Cerebellar nuclear complex (tissue), 1 donor: ENCODE data around the gene FAM83C.

Source experiments
- DNase-seq, 2 experiments: peaks; one replicate each; lab custom pipeline; 2025; lab: John Stamatoyannopoulos, UW

Gene FAM83C

DNA sequence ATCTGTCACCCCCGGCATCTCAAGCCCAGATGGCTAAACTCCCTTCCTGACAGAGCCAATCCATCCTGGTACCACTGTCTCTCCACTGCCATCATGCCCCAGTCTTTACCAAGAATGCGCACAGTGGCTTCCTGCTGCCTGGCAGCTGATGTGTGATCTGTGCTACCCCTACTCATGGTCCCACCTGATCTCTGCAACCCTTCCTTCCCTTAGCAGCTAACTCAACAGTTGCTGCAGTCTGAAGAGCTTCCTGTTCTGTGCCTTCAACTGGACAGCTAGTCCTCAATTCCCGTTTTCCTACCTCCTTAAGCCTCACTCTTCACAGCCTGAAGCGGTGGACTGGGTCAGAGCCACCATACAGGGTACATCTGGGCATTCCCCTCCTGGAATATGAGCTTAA lies 7.6 kb upstream of the FAM83C start:
- DNase-seq, result no peak

DNA sequence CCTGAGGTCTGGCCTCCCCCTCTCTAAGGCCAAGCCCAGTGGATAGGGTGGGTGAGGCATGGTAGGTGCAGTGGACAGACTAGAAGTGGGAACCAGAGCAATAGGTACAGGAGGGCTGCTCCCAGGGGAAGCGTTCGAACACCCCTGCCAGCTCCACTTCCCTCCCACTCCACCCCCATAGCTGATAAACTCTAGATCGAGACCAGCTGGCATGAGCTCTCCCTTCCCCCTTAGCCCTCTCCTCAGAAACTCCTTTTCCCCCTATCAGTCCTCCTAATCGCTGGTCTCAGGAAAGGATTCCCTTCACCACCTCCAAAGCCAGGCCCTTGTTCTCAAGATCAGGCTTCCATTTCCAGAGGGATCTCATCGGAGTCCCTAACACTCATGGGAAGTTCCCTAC lies 6.0 kb upstream of the FAM83C start:
- DNase-seq, result no peak

DNA sequence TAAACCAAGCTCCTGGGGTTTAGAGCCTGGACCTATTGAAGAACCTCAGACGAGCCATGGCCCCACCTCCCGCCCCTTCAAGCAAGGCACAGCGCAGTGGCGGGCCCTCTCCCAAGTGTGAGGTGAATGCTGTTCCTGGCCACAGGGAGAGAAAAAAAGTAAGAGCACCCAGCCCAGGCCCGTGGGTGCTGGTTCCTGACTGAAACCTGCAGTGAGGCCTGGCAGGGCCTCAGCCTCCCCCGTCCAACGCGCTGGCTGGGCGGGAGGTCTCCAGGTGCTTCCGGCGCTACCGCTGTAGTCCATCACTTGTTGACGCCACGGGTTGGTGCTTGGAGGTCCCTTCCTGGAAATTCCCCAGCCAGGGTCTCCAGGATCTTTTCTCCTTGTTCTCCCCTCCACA lies 5.5 kb upstream of the FAM83C start:
- no peak for DNase-seq

DNA sequence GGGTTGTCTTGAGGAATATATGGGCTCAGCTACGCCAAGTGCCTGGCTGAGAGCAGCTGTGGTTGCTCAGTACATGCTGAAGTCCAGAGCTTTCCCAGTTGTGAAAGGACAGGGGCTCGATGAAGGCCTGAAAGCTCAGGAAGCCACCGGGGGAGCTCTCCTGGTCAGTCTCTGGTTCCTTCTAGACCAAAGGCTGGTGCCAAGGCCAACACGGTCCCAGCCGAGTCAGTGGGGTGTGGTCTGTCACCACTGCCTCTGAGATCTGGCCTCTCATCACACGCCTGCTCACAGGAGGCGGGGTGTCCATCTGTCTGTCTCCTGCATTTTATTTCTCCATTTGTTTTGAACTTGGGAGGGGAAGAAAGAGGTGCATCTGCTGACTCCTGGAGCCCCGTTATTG lies 4.9 kb upstream of the FAM83C start:
- DNase-seq, result no peak

DNA sequence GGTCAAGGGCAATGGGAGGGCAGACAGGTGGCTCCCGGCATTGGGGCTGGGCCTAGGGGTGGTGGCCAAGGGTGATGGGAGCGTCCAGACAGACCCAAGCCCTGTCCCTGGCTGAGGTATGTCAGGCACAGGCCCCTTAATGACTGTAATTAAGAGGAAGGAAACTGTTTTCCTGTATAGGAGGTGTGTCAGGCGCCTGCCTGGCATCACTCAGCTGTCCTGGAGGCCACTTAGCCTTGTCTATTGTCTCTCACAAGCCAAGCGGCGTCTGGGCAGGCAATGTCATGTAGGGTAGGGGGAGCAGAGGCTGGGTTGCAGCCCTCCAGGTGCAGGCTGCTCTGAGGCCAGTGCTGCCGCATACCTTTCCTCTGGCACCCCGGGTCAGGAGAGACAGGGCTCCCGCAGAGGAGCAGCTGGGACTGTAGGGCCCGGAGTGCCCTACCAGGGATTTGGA lies 3.9 kb upstream of the FAM83C start:
- no peak for DNase-seq

DNA sequence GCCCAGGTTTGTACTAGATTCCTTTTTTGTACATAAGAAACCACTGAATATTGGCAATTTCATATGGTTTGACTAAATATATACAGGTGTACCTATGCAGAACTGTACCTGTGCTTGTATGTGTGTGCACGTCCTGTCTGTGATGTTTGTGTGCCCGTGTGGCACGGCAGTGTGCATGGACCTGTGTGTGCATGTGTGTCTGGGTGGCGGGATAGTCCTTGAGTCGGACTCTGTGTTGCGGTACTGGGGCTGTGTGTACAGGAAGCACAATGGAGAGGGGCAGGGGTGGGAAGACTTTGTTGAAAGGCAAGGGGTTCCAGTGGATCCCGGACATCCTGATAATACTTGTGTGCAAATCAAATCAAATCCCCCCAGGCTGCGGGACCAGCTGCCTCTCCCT lies 3.4 kb upstream of the FAM83C start:
- no peak for DNase-seq

DNA sequence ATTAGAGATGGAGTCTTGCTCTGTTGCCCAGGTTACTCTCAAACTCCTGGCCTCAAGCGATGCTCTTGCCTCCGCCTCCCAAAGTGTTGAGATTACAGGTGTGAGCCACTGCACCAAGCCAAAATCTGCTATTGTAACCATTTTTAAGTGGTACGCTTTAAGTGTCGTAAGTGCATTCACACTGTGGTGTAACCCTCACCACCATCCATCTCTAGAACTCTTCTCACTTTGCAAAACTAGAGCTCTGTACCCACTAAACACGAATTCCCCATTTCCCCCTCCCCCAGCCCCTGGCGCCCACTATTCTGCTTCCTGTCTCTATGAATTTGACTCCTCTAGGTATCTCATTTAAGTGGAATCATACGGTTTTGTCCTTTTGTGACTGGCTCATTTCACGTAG lies 2.8 kb upstream of the FAM83C start:
- no peak for DNase-seq

DNA sequence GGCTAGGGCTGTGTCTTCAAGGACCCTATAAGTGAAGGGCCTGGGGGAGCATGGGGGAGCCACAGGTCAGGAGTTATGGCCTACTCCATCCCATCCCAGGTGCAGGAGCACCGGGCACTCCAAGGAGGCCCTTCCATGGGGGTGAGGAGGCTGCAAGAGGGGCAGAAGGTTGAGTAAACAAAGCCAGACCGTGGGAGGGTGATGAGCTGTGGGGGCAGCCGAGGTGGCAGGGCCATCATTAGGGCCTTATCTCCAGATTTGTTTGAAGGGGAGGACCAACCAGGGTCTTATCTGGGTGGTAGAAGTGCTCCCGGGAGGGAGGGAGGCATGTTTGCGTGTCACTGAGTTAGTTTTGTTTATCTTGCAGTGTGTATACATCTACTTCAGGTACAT lies 2.1 kb upstream of the FAM83C start:
- DNase-seq, result no peak

DNA sequence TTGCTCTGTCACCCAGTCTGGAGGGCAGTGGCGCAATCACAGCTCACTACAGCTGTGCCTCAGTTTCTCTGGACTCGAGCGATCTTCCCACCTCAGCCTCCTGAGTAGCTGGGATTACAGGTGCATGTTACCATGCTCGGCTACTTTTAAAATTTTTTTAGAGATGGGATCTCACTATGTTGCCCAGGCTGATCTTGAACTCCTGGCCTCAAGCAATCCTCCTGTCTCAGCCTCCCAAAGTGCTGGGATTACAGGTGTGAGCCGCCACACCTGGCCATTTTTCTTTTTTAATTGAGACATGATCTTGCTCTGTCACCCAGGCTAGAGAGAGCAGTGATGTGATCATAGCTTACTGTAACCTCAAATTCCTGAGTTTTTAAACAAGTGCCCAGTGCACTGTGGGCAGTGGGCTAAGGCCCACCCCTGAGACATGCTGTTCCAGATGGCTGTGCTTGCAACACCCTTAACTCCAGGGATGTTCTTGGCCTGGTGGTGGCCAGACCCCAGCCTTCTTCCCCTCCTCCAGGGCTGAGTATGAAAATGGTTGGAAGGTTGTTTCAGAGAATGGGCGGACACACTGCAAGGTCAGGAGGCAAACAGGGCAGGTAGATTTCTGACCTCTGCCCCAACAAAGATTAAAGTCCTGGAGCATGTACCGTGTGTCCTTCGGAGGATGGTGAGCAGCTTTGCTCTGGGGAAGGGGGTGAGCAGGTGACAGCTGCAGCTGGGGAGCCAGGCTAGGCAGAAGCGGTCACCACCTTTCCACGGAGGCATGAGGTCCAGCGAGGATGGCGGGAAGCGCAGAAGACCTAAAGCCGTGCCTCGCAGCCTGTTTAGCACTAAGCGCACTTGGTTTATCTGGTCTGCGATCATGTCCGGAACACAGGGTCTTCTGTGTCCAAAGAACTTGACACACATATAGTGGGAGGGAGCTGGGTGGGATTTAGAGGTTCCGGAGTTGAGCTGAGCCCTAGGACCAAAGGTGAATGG lies 1.4 kb upstream of the FAM83C start:
- DNase-seq, result no peak

DNA sequence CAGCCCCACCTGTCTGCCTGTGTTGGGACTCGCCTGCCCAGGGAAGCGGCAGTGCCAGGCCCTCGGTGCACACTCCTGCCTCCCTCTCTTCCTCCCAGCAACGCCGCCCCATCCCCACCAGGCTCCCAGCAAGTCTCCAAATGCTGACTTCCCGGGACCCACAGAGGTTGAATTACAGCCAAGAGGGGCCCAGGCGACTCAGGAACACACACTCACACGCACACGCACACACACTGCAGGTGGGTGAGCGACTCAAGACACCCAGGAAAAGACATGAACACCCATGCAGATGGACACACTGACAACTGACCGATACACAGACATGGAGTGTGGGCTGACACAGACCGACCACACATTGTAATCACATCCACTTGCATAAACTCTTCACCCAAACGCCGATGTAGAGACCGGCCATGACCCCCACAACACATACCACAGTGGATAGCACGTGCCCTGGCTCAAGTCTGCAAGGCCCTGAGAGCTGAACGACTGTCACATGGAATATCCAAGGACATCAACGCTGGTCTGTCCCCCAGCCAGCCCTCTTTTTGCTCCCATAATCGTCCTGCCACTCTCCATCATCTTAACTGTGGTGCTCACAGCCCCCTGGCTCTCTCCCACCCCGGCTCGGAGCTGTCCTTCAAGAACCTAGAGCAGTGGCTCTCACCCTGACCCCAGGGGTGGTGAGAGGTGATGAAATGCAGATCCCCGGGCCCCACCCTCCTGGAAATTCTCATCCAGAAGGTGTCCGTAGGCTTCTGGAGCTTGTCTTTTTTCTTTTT lies 470 bp upstream of the FAM83C start:
- DNase-seq, result no peak

DNA sequence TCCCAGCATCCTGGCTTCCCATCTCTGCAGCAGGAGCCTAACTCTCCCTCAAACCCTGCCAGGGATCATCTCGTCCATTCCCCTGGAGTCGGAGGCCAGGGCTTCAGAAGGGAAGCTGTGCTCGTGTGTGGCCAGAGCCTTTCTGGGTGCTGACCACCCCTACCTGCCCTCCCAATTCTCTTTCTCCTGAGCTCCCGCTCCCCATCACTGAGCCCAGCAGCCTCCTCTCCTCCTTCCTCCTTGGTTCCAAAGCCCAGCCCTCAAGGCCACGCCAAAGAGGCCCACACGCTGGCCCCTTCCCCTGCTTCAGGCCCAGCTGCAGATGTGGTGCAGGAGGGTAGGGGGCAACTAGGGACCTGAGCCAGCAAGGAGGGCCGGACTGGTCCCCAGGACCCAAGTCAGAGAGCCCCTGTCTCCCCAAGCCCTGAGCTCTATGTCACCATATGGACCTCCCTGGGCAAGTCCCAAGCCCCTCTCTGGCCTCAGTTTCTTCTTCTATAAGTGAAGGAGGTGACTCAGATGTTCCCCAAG lies 1.3 kb downstream of the FAM83C start:
- DNase-seq, result no peak

DNA sequence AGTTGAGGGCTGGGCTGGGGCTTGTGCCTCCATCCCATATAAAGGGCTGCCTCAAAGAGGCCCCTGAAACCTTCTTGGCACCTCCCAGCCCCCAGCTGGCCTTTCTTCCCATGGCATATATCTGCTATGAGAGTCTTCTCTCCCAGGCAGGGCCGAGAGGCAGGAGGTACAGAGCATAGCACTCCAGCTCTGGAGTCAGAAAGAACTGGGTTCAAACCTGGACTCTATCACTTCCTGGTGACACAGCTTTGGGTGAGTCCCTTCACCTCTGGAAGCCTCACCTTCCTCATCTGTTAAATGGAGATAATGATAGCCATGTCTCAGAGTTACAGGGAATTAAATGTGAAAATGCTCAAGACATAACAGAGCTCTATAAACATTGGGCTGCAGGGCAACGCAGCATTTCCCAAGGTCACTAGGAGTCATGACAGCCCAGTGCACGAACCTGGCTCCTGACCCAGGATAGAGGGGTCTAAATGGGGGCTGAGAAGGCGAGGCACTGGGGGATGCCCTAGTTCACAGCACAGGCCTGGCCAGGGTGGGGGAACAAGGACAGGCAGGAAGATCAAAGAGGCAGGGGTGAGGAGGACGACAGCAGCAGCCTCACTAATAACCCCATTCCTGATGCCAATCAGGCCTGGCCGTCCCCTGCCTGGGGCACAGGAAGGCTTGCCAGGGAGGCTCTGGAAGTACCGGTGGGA lies 1.9 kb downstream of the FAM83C start:
- no peak for DNase-seq

DNA sequence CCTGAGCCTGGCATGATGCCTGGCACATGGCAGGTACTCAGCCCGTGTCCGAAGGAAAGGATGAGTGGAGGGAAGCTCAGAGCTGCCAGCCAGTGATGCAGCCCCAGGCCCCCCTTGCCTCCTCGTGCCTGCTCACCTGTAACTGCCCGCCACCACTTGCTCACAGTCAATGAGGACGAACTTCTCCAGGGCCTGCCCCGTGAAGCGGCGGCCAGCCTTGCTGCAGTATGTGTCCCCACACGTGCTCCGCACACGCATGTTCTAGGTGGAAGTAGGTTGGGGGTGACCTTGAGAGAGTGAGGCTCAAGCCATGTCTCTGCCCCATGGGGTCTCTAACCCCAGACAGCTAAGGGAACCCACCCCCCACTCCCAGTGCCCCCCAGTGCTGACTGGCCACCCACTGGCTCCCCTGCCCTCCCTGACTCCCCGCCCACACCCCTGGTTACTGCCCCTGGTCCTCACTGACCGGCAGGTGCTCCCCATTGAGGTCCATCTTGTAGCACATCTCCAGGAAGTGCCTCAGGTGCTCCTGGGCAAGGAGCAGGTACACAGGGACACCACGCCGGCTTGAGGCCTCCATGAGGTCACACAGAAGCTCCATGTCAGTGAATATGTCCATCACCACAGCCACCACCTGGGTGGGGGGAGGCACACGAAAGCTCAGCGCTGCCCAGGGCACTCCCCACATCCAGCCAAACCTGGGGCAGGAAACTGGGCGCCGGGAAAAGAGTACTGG lies 3.7 kb downstream of the FAM83C start:
- DNase-seq, result no peak

DNA sequence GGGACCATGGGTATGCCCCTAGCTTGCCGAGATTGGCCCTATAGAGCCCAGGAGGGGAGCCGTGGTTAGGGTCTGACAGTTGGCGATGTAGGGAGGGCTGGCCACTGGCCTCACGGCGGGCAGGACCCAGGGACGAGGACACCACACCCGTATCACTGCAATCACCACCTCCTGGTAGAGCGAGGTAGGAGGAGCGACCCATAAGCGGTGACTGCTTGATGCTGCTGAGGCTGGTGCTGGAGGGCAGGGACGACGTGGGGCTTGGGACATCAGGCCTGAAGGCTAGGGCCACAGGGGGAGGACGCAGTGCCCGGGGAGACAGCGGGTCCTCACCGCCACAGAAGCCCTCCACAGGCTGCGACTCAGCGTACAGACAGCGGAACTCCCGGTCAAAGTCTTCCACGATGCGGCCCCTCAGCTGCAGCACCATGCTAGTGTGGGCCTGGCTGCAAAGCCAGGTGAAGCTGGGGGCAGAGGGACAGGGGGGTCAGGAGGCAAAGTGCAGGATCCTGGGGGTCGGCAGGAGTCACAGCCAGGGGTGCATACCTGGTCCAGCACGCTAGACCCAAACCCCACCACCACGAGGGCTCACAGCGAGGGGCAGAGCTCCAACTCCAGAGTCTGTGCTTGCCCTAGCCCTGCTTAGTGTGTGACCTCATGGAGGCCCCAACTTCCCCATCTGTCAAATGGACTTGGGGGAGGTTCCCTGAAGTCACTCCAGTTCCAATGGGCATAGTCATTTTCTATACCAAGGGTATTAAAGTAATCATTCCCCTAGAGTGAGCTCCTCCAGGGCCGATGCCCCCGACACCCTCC lies 4.5 kb downstream of the FAM83C start:
- DNase-seq, result no peak

DNA sequence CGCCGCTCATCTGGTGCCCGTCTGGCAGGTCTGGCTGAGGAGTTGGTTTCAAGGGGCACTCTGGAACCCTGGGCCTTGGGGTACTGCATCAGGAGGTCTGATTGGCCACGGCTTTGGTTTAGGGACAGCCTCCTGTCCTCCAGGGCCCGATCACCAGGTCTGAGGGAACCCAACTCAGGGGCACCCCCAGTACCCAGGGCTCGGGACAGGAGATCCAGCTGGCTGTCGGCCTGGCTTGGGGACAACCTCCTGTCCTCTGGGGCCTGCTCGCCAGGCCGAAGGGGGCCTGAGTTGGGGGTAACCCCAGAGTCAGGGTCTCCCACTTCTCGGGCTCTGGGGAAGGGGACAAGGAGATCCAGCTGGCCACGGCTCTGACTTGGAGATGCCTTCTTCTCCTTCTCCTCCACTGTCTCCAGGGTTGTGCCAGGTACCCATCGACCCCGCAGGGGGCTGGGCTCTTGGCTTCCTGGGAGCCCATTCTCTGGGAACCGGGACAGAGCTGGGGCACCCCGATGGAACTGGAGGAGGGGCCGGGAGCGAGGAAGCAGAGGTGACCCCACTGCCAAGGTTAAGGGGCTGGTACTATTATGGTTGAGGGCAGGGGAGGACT lies 5.2 kb downstream of the FAM83C start:
- no peak for DNase-seq

DNA sequence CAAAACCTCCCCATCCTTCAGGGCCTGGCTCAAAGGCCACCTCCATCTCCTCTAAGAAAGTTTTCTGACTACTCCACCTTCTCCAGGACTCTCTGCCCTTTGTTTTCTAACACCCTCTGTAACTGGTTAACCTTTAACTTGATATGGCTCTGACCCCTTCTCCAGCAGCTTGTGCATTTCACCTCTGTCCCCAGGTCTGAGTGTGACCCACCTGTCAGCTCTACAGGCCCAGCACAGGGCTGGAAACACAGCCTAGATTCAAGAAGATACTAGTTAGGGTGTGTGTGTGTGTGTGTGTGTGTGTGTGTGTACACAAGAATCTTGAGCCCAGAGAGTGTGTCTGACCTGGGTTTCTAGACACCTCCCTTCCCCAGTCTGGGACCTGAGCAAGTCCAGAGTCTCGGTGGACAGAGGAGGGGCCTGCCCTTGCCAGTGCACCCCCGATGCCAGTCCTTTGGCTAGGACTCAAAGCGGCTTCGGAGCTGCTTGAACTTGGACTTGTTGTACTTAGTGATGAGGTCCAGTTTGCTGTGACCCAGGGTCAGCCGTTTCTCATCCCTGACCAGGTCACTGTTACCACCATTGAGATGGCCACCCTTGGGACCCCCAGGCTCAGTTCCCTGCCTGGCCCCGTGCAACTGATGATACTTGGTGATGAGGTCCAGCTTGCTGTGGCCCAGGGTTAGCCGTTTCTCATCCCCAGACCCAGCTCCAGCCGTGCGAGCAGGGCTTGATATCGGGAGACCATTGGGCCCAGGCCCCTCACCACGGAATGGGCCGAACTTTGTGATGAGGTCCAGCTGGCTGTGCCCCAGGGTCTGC lies 5.9 kb downstream of the FAM83C start:
- DNase-seq, result no peak

DNA sequence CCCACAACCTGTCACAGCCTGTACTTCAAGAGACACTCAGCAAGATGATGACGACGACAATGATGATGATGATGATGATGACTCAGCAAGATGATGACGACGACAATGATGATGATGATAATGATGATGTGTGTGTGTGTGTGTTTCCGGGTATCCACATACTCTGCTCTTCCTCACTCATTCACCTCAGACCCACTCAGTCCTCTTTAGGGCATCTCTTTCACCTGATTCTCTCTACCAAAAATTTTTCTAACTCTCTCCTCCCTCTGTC lies 6.5 kb downstream of the FAM83C start:
- DNase-seq, result no peak

DNA sequence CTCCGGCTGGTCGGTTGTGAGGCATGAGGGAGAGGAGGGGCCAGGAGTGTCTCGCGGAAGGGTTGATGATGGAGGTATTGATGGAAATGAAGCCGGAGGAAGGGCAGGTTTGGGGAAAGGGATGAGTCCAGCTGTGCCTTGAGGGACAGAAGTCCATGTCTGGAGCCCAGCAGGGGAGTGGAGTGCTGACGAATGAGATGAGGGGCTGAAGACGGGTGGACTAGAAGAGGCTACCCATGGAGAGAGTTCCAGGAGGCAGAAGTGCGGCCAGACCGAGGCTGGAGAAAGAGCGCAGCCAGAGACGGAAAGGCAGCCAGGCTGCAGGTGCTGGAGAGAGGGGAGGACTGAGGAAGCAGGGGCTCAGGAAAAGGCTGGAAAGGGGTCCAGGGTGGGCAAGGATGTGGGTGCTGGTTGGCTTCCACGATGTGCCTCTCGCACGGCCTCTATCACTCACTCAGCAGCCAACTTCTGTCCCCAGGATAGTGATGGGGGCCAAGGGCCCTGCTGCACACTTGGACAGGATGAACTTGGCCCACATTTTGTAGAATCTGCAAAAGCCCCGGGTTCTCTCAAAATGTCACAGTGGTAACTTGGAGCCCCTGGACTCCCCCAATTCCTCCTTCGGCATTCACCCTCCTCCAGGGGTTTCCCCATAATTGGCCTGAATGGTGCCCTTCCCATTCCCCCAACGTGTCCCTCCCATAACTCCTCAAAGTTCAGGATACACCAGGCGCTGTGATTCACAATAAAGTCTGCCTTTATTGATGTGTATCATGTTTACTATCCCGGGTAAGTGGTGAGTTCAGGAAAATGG lies 7.0 kb downstream of the FAM83C start:
- no peak for DNase-seq
